Activated CD4-positive, alpha-beta T cell treated with anti-CD3 and anti-CD28 coated beads for 24 hours (primary cell): ENCODE results near the gene DNAH2.

ENCODE experiments used
- DNase-seq, 2 donors: peaks; one replicate each; pipeline ENCODE4 v3.0.0-alpha.2; 2020; ENCODE audit warnings: low read depth in 2 of 2

DNAH2 gene

GRCh38 chr17:7864995-7865650 is 147.6 kb downstream of the DNAH2 start:
- DNase-seq: no peak

- DNase-seq: no peak
Observed at GRCh38 chr17:7867881-7868329, 150.4 kb downstream of the DNAH2 start.

GRCh38 chr17:7873051-7873450 is 155.5 kb downstream of the DNAH2 start:
- DNase-seq: no peak

DNA sequence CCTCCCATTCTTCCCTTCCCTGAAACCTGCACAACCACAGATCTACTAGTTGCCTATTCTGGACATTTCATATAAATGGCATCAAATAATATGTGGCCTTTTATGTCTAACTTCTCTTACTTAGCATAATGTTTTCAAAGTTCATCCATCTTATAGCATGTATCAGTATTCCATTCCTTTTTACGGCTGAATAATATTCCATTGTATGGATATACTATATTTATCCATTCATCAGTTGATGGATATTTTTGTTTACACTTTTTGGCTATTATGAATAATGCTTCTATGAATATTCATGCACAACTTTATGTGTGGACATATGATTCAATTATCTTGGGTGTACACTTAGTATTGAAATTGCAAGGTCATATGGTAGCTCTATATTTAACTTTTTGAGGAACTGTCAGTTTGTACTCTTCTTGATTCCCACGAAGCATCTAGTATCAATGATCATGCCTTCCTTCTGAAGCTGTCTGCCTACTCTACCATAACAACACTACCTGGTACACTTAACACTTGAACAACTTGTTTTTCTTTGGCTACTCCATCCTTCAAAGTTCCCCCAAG is 158.3 kb downstream of the DNAH2 start:
- no peak for DNase-seq

DNA sequence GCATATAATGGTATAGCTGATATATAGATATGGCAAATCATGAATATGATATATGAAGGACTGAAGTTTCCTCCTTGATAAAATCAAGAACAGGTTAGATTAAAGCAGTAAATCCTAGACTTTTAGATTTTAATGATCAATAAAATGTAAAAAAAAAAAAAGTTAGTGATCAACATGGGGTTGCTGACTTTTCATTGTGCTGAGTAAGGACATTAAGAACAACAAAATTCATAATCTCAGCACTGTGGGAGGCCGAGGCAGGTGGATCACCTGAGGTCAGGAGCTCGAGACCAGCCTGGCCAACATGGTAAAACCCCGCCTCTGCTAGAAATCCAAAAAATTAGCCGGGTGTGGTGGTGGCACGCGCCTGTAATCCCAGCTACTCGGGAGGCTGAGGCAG is 160.7 kb downstream of the DNAH2 start:
- DNase-seq: no peak

DNA sequence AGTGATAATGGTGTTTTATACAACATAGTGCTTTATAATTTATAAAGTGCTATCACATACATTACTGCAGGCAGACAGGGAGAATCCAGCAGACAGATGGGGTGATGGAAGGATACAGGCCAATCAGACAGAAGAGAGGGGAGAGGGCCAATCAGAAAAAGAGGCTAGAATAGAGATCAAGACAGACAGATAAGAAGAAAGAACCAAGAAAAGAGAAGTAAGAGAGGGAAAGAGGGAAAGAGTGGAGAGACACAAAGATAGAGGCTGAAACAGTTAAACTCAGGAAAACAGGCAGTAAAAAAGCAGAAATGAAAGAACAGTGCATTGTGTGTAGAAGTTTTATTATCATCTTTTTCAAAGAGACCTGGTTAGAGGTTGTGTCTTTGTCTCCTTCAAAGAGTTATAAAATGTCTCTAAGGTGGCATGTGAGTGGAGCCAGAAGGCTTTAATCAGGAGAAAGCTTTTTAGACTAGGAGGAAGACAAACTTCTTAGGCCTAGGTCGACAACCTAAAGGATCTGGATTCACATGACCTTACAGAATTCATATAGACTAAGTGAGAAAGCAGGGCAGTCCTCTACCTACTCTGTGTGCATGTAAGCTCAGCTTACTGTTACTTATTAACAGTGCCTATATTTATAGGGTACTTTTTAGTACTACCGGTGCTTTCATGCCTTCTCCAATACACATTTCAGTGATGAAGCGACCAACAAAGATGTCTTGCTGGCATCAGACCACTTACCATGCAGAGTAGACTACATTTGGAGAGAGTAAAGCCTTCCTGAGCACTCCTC is 162.7 kb downstream of the DNAH2 start:
- DNase-seq: no peak

- DNase-seq: no peak
Observed at GRCh38 chr17:7881276-7882054, 163.9 kb downstream of the DNAH2 start.

DNA sequence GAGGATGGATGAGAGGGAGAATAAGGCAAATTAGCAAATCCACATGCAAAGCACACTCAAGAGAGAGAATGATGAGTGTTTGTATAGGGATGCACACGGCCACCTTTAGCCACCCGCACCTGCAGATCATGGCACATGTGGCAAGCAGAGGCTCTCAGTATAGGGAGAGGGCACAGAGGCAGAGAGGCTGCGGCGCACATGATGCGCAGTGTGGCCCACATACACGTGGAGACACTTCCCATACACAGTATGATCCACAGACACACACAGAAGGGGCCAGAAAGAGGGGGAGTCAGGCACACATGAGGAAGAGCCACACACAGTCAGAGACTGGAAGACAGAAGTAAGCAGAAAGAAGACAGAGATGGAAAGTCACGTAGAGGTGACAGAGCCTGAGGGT is 164.5 kb downstream of the DNAH2 start:
- DNase-seq: no peak

GRCh38 chr17:7882629-7883028 is 165.1 kb downstream of the DNAH2 start:
- no peak for DNase-seq
